Osteocyte (in vitro differentiated cells): ENCODE data around the gene CCDC102A. TPM values are rescaled to one million over a fixed set of nuclear protein-coding genes. Genes with fewer than 3 reads are reported as not detected.
"Not testable (repeated sequence)": the region's sequence is repeated elsewhere in the genome, so short reads cannot be mapped to it uniquely, and the experiment has no call there.

ENCODE experiments used
- DNase-seq: peaks from one replicate; pipeline ENCODE4 v3.0.0; 2021; ENCODE audit warnings: mixed read lengths; ENCODE audit not compliant: unreplicated experiment; ENCODE audit errors: extremely low spot score
- H3K27ac Mint-ChIP-seq: one replicate; pipeline ENCODE4 v1.8.0; 2021; ENCODE audit warnings: mild to moderate bottlenecking, mixed read lengths; ENCODE audit not compliant: unreplicated experiment
- H3K27me3 Mint-ChIP-seq: one replicate; pipeline ENCODE4 v1.8.0; 2021; ENCODE audit warnings: mixed read lengths; ENCODE audit not compliant: unreplicated experiment
- H3K36me3 Mint-ChIP-seq: one replicate; pipeline ENCODE4 v1.8.0; 2021; ENCODE audit warnings: mixed read lengths; ENCODE audit not compliant: unreplicated experiment
- H3K4me1 Mint-ChIP-seq: one replicate; pipeline ENCODE4 v1.8.0; 2021; ENCODE audit warnings: mixed read lengths; ENCODE audit not compliant: unreplicated experiment
- H3K4me3 Mint-ChIP-seq: one replicate; pipeline ENCODE4 v1.8.0; 2021; ENCODE audit warnings: mild to moderate bottlenecking, moderate library complexity, mixed read lengths; ENCODE audit not compliant: unreplicated experiment
- H3K9me3 Mint-ChIP-seq: one replicate; pipeline ENCODE4 v1.8.0; 2021; ENCODE audit warnings: mixed read lengths; ENCODE audit not compliant: unreplicated experiment
- CTCF ChIP-seq: fragments of 200-600 bp; sonication (generic); IDR thresholded peaks from 2 replicates; pipeline ENCODE4 v1.5.0; 2021; ENCODE audit warnings: antibody characterized with exemption, mild to moderate bottlenecking, moderate library complexity
- total RNA-seq: library from RNA; stranded (reverse); gene quantifications from 2 replicates; pipeline ENCODE4 v1.2.1, GENCODE V29; 2021

CCDC102A gene
- total RNA-seq, 1 donor from 2014 or later: 17.2 TPM

- H3K4me1 Mint-ChIP-seq: peaks cover 4% of the 10 kb centered on the region
- H3K27ac Mint-ChIP-seq: no peak overlapping the region
- H3K27me3 Mint-ChIP-seq: peaks cover 74% of the 10 kb centered on the region
- no peaks in the 10 kb centered on the region for H3K9me3 Mint-ChIP-seq
- TF ChIP-seq CTCF: no peak
- DNase-seq: no peak
- H3K36me3 Mint-ChIP-seq: peaks cover 2% of the 10 kb centered on the region
- no peak overlapping the region for H3K4me3 Mint-ChIP-seq
Measured at GRCh38 chr16:57551057-57551456, 14.7 kb upstream of the CCDC102A start.

- no peak for DNase-seq
- no peak for TF ChIP-seq CTCF
- Mint-ChIP-seq H3K27me3 (peaks cover 68% of the 10 kb centered on the region), H3K4me3 (no peak overlapping the region), H3K27ac (no peak overlapping the region), H3K36me3 (peaks cover 2% of the 10 kb centered on the region), H3K4me1 (peaks cover 4% of the 10 kb centered on the region), H3K9me3 (no peaks in the 10 kb centered on the region)
Measured at GRCh38 chr16:57549730-57550129, 13.4 kb upstream of the CCDC102A start.

- no peak for TF ChIP-seq CTCF
- peaks cover 59% of the 10 kb centered on the region for H3K27me3 Mint-ChIP-seq
- no peak overlapping the region for H3K4me3 Mint-ChIP-seq
- no peak overlapping the region for H3K27ac Mint-ChIP-seq
- H3K4me1 Mint-ChIP-seq: peaks cover 4% of the 10 kb centered on the region
- no peaks in the 10 kb centered on the region for H3K9me3 Mint-ChIP-seq
- DNase-seq: no peak
- H3K36me3 Mint-ChIP-seq: peaks cover 2% of the 10 kb centered on the region
Measured at GRCh38 chr16:57548408-57548807, 12.0 kb upstream of the CCDC102A start.

- not testable (repeated sequence) for H3K4me3 Mint-ChIP-seq, H3K36me3 Mint-ChIP-seq, H3K27ac Mint-ChIP-seq, H3K9me3 Mint-ChIP-seq, H3K4me1 Mint-ChIP-seq
- peaks cover 50% of the 10 kb centered on the region for H3K27me3 Mint-ChIP-seq
- peak; percentile 70 for DNase-seq
Measured at GRCh38 chr16:57547524-57547923, 11.2 kb upstream of the CCDC102A start.

- peaks cover 5% of the 10 kb centered on the region for H3K4me1 Mint-ChIP-seq
- no peaks in the 10 kb centered on the region for H3K9me3 Mint-ChIP-seq
- TF ChIP-seq CTCF: no peak
- DNase-seq: no peak
- no peak overlapping the region for H3K4me3 Mint-ChIP-seq
- peaks cover 26% of the 10 kb centered on the region for H3K27me3 Mint-ChIP-seq
- H3K36me3 Mint-ChIP-seq: no peaks in the 10 kb centered on the region
- no peak overlapping the region for H3K27ac Mint-ChIP-seq
Measured at GRCh38 chr16:57544124-57544653, 7.8 kb upstream of the CCDC102A start.
